Occipital lobe (tissue), 2 donors: ENCODE measurements around the gene LOXL4. TPM values are rescaled to one million over a fixed set of nuclear protein-coding genes. Genes with fewer than 3 reads are reported as not detected.

ENCODE experiments used
- DNase-seq: peaks from one replicate; lab custom pipeline; 2025; lab: John Stamatoyannopoulos, UW
- total RNA-seq: library from RNA; depleted of rRNA; stranded (reverse); fragments of >200 nt; gene quantifications from one replicate; pipeline ENCODE4 v1.2.3, GENCODE V29; 2014

LOXL4 gene
- total RNA-seq, 1 donor from 2014 or later: 0.47 TPM

DNA sequence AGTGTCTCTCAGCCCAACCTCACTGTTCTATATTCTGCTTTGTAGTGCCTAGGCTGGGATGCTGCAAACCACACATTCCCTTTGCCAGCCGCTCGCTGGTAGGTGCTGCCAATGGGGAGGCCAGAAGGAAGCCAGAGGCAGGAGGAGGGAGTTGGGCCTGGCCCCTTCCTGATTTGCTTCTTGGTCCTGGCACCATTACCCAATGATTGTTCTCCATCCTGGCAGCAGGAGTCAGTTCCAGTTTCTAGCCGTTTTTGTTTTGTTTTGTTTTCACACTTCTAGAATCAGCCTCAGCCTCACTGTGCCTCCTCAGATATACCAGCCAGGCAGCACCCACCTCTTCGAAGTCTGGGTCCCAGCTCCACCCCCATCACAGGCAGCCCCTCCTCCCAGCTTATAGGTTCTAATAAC is 27.4 kb upstream of the LOXL4 start:
- peak; percentile 54 for DNase-seq

DNA sequence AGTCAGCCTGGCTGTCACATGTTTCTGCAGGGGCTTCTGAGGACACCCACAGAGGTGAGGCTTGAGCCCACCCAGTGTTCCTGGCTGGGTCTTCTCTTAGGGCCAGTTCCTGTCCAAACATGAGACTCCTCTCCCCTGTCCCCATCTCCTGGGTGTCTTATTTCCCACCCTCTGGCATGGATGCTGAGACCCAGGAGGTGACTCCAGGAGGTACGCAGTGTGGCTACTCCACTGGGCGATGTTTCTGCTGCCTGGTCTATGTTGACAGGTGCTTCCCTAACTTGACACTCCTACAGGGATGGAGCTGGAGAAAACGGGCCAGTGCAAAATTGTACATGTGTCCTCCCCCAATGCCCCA is 26.3 kb upstream of the LOXL4 start:
- DNase-seq: no peak

DNA sequence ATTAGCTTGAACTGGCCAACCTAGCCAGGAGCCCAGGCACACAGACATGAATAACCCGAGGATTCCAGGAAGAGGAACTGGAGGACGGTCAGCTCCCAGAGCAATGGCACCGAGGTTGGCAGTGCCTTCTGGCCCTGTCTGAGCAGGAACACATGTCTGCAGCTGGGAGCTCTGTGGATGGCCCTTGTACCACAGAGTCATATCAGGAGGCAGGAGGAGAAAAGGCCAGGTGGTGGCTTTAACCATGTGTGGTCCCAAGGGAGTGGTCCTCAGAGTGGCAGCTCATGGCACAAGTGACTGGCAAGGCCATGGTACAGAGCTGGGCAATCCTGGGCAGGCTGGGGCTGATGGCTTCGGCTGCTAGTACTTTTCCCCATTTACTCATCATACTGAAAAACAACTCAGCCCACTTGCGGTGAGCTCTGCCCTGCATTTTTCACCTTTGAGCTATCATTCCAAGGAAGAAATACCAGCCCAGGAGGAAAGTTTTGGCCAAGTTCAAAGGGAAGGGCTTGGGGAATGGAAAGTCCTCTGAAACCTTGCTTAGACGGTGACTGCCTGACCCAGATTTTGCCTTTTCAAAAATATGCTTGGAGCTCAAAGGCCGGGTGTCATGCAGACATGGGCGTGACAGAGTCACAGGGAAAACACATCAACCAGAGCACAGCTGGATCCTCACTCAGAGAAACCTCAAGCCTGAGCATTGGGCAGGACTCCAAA is 25.7 kb upstream of the LOXL4 start:
- no peak for DNase-seq

DNA sequence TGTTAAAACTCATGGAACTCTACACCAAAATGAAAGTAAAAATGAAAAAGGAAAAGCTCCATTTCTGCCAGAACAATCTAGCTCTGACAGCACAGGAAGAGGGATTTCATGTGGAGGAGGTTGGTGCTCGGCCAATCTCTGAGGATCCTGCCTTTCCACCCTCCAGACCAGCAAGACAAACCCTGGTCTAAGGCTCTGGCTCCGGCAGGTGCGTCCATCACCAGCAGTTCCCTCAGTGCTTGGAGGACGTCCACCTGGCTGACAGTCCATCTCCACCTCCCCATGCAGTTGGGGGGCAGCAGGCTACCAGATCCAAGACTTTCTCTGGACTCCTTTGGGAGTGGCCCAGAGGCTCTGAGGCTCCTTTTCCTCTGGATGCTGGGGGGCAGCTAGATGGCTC is 25.0 kb upstream of the LOXL4 start:
- DNase-seq: no peak

DNA sequence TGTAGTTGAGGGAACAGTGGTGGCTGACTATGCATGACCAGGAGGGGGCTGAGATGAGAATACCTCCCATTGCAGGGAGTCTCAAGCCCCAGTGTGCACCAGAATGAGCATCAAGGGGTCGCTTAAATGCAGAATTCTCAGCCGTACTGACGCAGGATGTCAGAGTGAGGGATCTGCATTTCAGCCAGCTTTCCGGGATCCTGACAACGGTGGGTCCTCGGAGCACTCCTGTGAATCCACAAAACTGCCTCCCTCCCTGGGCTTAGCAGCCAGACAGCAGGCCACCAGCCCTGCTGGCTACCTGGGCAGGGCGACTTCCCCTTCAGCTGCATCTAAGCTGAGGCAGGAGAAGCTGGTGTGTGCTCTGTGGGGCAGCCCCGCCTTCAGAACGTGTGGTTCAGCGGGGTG is 21.8 kb upstream of the LOXL4 start:
- no peak for DNase-seq

DNA sequence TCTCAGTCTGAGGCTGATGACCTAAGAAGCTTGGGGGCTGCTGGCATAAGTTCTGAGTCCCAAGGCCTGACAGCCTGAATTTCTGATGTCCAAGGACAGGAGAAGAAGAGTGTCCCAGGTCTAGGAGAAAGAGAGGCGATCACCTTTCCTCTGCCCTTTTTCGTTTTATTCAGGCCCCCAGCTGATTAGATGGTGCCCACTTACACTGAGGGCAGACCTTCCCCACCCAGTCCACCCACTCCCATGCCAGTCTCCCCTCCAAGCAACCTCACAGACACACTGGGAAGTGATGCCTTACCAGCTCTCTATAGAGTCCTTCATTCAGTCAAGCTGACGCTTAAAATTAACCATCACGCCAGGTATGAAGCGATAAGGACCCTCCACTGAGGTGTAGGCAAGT is 19.3 kb upstream of the LOXL4 start:
- DNase-seq: no peak

DNA sequence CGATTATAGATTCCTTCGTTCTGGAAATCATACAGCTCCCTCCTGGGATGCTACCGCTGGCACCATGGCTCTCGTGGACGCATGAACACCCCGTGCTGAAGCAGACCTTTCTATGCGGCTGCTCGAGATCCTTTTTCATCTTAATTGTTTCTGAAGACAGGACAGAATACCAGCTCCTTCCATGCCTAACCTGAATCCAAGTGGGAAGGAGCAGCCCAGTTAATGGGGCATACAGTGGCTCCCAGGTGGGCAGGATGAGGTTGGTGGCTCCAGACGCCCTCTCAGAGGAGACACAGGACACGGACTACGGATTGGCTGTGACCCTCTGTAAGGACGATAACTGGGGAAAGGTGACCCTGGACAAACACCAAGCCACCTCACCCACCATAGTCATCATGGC is 18.4 kb upstream of the LOXL4 start:
- no peak for DNase-seq

DNA sequence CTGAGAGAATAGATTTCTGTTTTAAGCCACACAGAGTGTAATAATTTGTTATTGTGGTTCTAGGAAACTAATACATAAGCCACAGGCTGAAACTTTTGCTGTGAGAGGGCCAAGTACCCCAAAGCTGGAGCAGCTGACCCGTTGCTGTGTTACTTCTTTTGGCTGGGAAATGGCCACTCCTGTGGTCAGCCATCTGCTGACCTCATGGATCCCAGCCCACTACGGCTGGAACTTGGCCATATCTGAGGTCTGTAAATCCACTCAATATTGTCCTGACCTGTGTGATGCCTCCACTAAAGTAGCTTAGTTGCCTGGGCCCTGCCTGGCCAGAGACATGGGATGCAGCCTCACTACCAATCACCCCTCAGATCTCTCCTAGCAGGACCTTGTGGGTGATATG is 17.4 kb upstream of the LOXL4 start:
- no peak for DNase-seq

DNA sequence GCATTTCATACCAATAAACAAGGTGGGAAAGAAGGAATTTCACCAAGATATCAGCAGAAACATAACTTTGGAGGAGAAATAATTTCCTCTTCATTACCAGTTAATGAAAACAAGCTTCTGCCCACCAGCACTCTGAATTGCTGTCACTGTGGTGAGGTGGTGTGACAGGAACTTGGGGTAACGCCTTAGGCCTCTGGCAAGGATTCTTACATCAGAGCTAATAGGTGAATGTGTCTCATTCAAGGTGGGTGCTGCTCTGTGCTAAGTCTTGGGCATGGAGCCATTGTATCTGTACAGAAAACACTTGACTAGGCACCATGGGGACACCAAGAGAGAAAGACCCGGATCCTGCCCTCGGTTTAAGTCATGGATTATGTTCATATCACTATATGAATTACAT is 8.3 kb upstream of the LOXL4 start:
- DNase-seq: no peak

DNA sequence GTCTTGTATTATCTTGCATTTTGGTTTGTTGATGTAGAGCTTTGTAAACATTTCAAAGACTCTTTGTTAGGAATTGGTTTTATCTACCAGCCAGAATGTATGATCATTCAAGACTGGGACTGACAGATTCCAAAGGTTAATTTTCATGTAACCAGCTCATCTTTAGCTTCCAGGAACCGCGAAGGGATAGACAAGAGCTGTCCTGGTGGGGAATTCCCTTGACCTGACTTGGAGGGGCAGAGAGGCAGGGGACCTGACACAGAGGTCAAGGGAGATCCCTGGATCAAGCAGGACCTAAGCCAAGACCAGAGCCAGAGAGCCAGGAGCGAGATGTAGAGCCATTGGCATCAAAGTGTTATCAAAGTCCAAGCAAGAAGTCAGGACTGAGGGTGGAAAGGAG is 6.6 kb upstream of the LOXL4 start:
- DNase-seq: no peak

DNA sequence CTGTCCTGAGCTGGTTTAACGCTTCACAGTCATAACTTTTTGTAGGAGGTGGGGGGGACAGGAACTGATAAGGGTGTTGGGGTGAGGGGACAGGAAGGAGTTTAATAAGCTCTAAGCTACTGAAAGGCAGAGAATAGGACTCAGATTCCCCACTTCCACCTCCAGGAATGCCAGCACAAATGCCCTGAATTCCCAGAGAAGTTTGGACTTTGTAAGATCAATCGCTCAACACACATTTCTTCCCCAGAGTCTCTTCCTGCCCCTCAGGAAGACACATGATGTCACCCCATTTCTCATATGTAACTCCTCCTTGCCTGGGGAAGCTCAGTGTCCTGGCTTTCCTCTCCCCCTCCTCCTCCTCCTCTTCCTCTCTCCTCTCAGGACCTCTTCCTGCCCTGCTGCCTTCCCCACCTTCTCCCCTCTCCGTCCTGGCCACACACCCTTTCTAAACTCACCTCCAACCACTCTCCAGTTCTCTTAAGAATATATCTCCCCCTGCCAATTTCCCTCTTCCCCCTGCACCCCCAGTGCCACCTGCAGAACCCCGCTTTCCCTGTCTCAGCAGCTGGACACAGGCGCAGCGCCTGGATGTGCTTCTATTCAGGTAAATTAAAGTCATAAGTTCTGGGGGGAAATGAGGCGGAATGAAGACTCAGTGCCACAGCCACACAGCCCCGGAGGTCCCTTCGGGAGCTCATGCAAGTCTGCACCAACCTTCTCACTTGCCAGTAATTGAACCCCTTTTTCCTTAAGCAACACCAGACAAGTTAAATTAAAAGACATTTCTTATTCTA is 5.3 kb upstream of the LOXL4 start:
- DNase-seq: no peak

DNA sequence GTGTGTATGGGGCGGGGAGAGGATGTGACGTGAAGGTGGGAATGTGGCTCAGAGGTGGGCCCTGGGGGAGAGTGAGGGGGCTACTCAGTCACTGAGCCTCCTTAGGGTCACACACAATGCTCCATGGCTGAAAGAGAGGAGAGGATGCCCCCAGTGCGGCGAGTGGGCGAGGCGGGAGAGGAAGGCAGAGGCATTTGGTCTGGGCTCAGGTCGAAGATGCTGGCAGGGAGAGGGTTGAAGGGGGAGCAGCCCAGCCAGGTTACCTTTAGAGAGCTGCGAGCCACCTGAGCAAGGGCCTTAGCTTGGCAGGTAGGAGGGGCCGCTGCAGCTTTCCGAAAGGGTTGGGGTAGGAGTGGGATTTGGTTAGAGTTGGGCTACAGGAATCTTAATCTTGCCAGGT is 4.7 kb upstream of the LOXL4 start:
- DNase-seq: no peak

DNA sequence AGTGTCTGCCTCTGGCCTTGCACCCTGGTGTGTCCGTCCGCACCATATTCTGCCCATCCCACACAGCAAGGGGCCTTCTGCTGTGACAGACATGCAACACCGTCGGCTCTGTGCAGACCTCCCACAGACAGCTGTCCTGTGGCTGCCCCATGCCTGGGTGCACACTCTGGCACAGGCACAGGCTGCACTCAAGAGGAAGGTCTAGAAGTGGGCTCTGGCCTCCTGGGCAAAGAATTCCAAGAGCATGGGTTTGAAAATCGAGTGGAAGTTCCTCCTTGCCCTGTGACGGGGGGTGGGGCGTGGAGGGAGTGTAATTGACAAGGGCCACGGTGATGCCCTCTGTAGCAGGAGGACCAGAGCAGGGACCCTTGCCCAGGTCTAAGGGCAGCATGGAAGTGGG is 4.3 kb upstream of the LOXL4 start:
- DNase-seq: no peak

DNA sequence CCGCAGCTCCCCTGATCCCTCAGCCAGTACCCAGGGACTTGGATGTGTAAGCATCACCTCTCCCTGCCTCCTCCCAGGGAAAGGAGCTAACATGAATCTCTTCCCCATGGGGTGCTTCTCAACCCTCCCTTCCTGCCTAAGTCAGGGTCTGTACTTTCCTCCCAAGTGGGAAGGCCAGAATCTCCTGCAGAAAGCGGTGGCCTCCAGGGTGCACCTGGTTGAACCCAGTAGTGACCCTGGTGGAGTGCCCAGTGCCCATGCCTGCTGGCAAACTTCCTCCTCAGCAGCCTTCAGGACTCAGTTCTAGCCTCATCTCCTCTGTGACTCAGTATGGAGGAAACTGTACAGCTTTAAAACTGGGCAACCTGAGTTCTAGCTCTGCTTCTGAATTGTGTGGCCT is 2.8 kb upstream of the LOXL4 start:
- DNase-seq: no peak

DNA sequence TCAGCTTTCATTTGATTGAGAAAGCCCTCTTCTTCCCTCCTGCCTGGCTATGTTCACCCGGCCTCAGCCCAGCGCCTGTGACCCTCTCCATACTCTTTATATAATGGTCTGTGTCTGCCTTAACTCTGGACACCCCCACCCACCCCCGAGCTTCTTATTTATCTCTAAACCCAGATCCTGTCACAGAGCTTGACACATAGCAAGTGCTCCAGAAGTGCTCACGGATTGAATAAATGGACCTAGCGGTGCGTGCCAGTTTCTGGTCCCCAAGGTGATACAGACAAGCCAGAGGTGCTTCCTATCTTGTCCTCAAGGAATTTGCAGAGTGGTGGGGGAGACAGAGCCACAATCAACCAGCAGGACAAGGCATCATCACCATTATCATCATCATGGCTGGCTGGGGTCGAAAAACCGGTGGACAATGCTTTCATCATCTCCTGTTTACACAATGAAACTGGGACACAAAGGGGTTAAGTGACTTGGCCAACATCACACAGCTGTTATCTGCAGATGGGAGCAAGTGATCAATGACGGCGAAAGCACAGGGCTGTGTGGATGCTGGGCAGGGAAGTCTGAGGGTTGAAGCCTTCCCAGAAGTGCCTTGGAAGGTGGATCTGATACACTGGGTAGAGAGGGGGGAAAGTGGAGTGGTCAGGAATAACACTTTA is 2.2 kb upstream of the LOXL4 start:
- DNase-seq: no peak

DNA sequence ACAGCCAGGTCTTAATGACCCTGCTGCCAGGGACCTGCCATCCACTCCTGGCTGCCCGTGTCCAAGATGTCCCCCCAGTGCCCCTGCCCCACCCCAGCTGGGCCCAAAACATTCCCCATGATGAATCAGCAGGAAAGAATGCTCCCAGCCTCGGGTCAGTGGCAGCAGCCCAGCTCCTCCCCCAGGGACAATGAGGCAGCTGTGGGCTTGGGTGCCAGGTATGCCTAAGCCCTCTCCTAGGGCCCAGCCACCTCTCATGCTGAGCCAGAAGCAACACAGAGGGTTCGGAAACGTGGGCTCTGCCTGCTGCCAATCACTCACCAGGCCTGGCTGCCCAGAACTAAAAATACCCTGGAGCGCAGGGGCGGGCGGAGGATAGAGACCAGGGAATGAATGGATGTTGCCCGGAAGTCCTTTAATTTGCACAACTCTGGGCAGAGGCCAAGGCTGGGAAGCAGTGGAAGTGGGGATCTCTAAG is 1.5 kb upstream of the LOXL4 start:
- no peak for DNase-seq

DNA sequence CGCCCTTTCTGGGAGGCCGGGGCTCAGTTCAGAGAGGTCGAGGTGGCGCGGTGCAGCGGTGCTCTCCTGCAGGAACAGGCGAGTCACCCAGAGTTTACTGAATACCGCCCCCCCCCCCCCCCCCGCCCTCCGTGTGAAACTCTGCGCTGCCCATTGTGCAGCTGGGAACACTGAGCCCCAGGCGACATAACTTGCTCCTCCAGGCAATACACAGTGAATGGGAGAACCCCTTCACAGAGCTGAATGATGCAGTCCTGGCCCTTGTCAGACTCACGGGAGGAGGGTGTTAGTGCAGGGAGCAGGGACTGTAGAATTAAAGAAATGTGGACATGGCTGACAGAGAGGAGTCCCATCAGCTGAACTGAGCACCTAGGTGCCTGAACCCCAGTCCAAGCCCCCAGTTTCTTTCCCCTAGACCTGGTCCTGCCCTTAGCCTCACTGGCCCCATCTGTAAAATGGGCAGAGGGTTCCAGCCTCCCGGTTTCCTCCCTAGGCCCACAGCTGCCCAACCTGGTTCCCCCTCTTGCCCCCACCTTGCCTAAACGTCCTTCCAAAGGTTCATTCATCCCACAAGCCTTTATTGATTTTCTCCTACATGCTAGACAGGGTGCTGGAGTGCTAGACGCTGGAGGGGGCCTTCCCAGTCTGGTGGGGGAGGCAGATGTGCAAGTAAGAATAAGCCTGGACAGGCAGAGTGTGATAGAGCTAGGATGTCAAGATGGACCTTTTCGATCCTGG is 869 bp upstream of the LOXL4 start:
- DNase-seq: no peak

DNA sequence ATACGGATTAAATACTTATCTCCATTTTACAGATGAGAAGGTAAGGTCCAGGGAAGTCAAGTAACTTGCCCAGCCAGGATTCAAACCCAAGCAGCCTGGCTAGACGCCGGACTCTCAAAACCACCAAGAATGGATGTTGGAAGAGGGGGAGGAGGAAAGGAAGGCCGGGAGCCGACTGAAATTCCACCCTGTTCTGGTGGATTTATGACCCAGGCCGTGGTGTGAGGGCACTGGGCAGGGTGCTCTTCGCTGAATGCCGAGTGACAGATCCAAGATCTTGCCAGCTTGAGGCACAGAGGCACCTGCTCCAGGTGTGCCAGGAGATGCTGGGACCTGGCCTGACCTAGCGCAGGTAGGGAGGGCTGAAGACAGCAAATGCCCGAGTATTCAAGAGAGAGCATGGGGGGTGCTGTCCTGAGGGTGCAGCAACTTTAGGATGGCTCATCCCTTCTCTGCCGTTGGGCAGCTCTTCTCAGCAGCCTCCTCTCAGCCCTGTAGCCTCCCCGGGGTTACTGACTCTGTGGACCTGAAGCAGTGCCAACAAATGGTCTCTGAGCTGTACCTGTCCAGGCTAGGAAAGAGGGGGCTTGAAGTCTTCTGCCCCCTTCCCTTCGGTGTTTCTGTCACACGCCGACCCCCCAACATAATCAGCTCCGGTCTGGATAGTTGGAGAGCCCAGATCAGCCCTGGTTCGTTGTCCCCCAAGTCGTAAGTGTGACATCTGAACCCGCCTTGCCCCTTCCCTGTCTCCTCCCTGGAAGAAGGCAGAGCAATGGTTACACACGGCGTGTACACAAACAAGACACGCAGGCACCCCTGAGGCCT is 713 bp downstream of the LOXL4 start:
- DNase-seq: no peak

DNA sequence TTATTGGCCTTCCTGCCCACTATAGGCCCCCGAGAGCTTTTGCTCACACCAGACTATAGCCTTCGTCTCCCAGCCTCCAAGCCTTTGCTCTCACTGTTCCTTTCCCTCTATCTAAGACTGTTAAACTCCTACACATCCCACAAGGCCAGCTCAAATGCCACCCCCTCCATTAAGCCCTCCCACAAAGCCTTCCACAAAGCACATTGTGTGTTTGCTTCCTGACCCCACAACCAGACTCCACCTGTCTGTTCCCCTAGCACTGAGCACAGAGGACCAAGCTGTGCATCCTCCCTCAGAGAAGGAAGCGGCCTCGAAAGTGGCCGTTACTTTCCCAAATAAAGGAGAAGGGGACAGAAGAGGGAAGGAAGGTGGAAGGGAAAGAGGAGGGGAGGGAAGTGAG is 1.3 kb downstream of the LOXL4 start:
- DNase-seq: no peak

DNA sequence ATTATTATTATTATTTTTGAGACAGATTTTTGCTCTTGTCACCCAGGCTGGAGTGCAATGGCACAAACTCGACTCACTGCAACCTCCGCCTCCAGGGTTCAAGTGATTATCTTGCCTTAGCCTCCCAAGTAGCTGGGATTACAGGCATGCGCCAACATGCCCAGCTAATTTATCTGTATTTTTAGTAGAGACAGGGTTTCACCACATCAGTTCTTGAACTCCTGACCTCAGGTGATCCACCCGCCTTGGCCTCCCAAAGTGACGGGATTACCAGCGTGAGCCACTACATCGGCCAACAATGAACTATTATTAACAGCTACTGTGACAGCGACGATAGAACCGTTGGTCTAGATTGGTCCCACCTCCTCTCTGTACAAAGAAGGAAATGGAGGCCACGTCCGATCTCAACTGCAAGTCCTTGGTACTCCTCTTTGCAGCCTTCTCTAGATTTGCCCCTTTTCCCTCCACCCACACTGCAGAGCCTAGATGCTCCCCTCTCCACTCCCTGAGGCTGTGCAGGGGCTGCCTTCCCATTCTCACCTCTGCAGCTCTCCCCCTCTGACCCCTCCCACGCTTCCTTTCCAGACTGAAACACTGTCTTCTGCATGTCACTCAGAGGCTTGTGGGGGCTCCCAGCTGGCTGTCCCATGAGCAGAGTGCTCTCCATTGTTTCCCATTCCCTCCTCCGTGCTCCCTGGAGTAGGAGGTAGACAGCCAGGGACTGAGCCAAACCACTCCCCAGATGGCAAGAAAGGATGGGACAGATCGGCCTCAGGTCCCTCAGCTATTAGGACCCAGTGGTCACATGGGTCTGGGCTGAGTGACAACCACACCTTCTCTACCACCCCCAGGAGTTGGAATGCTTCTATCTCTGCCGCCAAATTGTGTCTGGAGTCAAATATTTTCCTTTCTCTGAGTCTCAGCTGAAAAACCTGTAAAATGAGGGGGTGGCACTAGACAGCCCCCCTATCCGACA is 2.3 kb downstream of the LOXL4 start:
- DNase-seq: no peak
